Panc1 (cell line): Measurements from ENCODE around the gene PNPLA8. TPM values are rescaled to one million over a fixed set of nuclear protein-coding genes. Genes with fewer than 3 reads are reported as not detected.

ENCODE experiments used
- ATAC-seq: fragments of 200-7000 bp; cut with Tn5 transposase; 2 replicates; pipeline ENCODE4 v1.9.1; 2020; ENCODE audit warnings: mild to moderate bottlenecking, moderate library complexity
- BruUV-seq: library from RNA; stranded (reverse); fragments of 400-500 nt; replicated peaks from 2 replicates; lab custom pipeline; 2021; lab: Mats Ljungman, UMichigan
- CTCF ChIA-PET: fragments of 300-600 bp; sonication (Branson Sonifier 250); formaldehyde crosslinking; loops from one replicate; lab custom pipeline; 2022; ENCODE audit warnings: antibody characterized with exemption; lab: Charles Lee
- POLR2A ChIA-PET: fragments of 300-600 bp; sonication (Branson Sonifier 250); formaldehyde crosslinking; loops from one replicate; lab custom pipeline; 2022; ENCODE audit warnings: antibody characterized with exemption; lab: Charles Lee
- DNase-seq: peaks from one replicate; pipeline ENCODE4 v3.0.0-alpha.2; 2010; ENCODE audit warnings: low read depth, low spot score
- H3K27ac ChIP-seq: 2 replicates; pipeline ENCODE4 v1.5.1; 2011; ENCODE audit warnings: mild to moderate bottlenecking, low read length, inconsistent platforms
- H3K27me3 ChIP-seq: fragments of 200-500 bp; sonication (Bioruptor generic); 2 replicates; pipeline ENCODE4 v1.6.0; 2014; ENCODE audit warnings: low read length, inconsistent platforms; ENCODE audit not compliant: control insufficient read depth, insufficient read depth
- H3K36me3 ChIP-seq: fragments of 200-500 bp; sonication (Bioruptor generic); 2 replicates; pipeline ENCODE4 v1.5.1; 2014; ENCODE audit warnings: inconsistent platforms, mild to moderate bottlenecking, low read length, moderate library complexity; ENCODE audit not compliant: control insufficient read depth, insufficient read depth
- H3K4me1 ChIP-seq: 2 replicates; pipeline ENCODE4 v1.5.1; 2011; ENCODE audit warnings: inconsistent platforms, mild to moderate bottlenecking, low read length, moderate library complexity; ENCODE audit not compliant: control insufficient read depth, insufficient read depth
- H3K4me3 ChIP-seq, 2 experiments: 2 replicates each; pipeline ENCODE4 v1.5.1; 2011 to 2012; ENCODE audit warnings: low read depth in 2 of 2, low read length in 2 of 2, mild to moderate bottlenecking in 2 of 2, inconsistent platforms in 1 of 2, moderate library complexity in 1 of 2
- H3K9me3 ChIP-seq: fragments of 200-500 bp; sonication (Bioruptor generic); 2 replicates; pipeline ENCODE4 v1.5.1; 2014; ENCODE audit warnings: low read depth, mild to moderate bottlenecking, inconsistent platforms, low read length, moderate library complexity; ENCODE audit not compliant: control insufficient read depth, insufficient read depth
- CTCF ChIP-seq: fragments of 450-650 bp; IDR thresholded peaks from 2 replicates; pipeline ENCODE4 v1.5.1; 2017; ENCODE audit warnings: mild to moderate bottlenecking
- POLR2AphosphoS5 ChIP-seq: IDR thresholded peaks from 2 replicates; pipeline ENCODE4 v1.6.1; 2012; ENCODE audit warnings: mild to moderate bottlenecking, low read depth, low read length, moderate library complexity
- REST ChIP-seq, 2 experiments: IDR thresholded peaks; 2 replicates each; pipeline ENCODE4 v1.6.1; 2011 to 2012; ENCODE audit warnings: low read depth in 2 of 2, control low read depth in 1 of 2, low read length in 1 of 2, mild to moderate bottlenecking in 1 of 2, moderate library complexity in 1 of 2; ENCODE audit not compliant: insufficient read depth in 1 of 2
- TCF7L2 ChIP-seq: IDR thresholded peaks from 2 replicates; pipeline ENCODE4 v1.6.1; 2011; ENCODE audit warnings: mild to moderate bottlenecking, low read depth, low read length, inconsistent platforms
- in situ Hi-C: cut with HindIII; loops from 2 replicates; pipeline ENCODE4 v1.10.0; 2016; ENCODE audit warnings: low sequenced_read_pairs, low pct_unique_long_range_greater_than_20kb
- intact Hi-C: fragments of 100-400 bp; cut with micrococcal nuclease; formaldehyde crosslinking; loops from one replicate; pipeline ENCODE4 v1.10.0; 2022; ENCODE audit not compliant: unreplicated experiment
- total RNA-seq: library from RNA; stranded (reverse); gene quantifications from one replicate; pipeline ENCODE4 v1.2.1, GENCODE V29; 2021; ENCODE audit not compliant: unreplicated experiment

The PNPLA8 gene
- total RNA-seq, 1 experiment from 2014 or later: 18.1 TPM

- in situ Hi-C loops (no loop called here), intact Hi-C loops (loop anchor here (5.0 kb wide), 1 partner anchor 270 kb away; no protein-coding TSS in a partner anchor)
- no peak overlapping the region for H3K4me3 ChIP-seq
- ATAC-seq (peak; percentile 67), DNase-seq (peak; percentile 17)
- H3K9me3 ChIP-seq: no peaks in the 10 kb centered on the region
- H3K27me3 ChIP-seq: peaks cover 30% of the 10 kb centered on the region
- H3K36me3 ChIP-seq: no peaks in the 10 kb centered on the region
- ChIA-PET POLR2A (no interaction called here), CTCF (interaction anchor here (0.7 to 0.9 kb wide), 2 partner anchors 44 to 270 kb away, joined by 3 read pairs; no protein-coding TSS in a partner anchor)
- no TSS peak for BruUV-seq
- TF ChIP-seq TCF7L2: no peak
- TF ChIP-seq CTCF: peak; percentile 62
- H3K4me1 ChIP-seq: no peaks in the 10 kb centered on the region
- no peak overlapping the region for H3K27ac ChIP-seq
These were observed 73.2 kb downstream of the PNPLA8 start for GRCh38 chr7:108452707-108453106.

GRCh38 chr7:108451296-108451848, 74.6 kb downstream of the PNPLA8 start:
- intact Hi-C loops (loop anchor here (5.0 kb wide), 1 partner anchor 269 kb away; no protein-coding TSS in a partner anchor), in situ Hi-C loops (no loop called here)
- CTCF ChIA-PET: no interaction called here

More at GRCh38 chr7:108451296-108451848, 74.6 kb downstream of the PNPLA8 start:
- H3K4me1 ChIP-seq: no peaks in the 10 kb centered on the region
- H3K36me3 ChIP-seq: no peaks in the 10 kb centered on the region
- TF ChIP-seq REST (IDR thresholded peaks at IDR 0.05; ENCODE audit: insufficient read depth in 1 of 2, low read depth in 2 of 2, low read length in 1 of 2): no peak
- no peak for TF ChIP-seq POLR2AphosphoS5
- no peak for TF ChIP-seq CTCF
- no peak for TF ChIP-seq TCF7L2
- DNase-seq (no peak), ATAC-seq (no peak)
- no peak overlapping the region for H3K4me3 ChIP-seq
- H3K27ac ChIP-seq: no peak overlapping the region
- no peaks in the 10 kb centered on the region for H3K9me3 ChIP-seq
- POLR2A ChIA-PET: no interaction called here
- BruUV-seq: no TSS peak
- peaks cover 24% of the 10 kb centered on the region for H3K27me3 ChIP-seq
